ACC112 (cell line): ENCODE results near the gene LAMC3.
"Not testable (repeated sequence)": the region's sequence is repeated elsewhere in the genome, so short reads cannot be mapped to it uniquely, and the experiment has no call there.

Source experiments
- H2AFZ ChIP-seq: fragments of 200-600 bp; sonication (generic); one replicate; pipeline ENCODE4 v1.6.0; 2017; ENCODE audit warnings: antibody characterized with exemption, low read length; ENCODE audit not compliant: unreplicated experiment
- H3K27ac ChIP-seq: fragments of 200-600 bp; sonication (generic); 2 replicates; pipeline ENCODE4 v1.5.1; 2014; ENCODE audit warnings: low read depth, mild to moderate bottlenecking, antibody characterized with exemption, low read length, moderate library complexity
- H3K27me3 ChIP-seq: fragments of 200-600 bp; sonication (generic); 2 replicates; pipeline ENCODE4 v1.6.1; 2014; ENCODE audit warnings: mild to moderate bottlenecking, antibody characterized with exemption, low read length, moderate library complexity, mixed read lengths; ENCODE audit not compliant: insufficient read depth
- H3K36me3 ChIP-seq: fragments of 200-600 bp; sonication (generic); 2 replicates; pipeline ENCODE4 v1.6.1; 2016; ENCODE audit warnings: mild to moderate bottlenecking, antibody characterized with exemption, low read length, moderate library complexity, mixed read lengths; ENCODE audit not compliant: insufficient read depth
- H3K4me1 ChIP-seq: fragments of 200-600 bp; sonication (generic); one replicate; pipeline ENCODE4 v1.6.1; 2016; ENCODE audit warnings: low read length, mixed read lengths; ENCODE audit not compliant: insufficient read depth, unreplicated experiment, control insufficient read depth
- H3K4me3 ChIP-seq: fragments of 200-600 bp; sonication (generic); 2 replicates; pipeline ENCODE4 v1.5.1; 2014; ENCODE audit warnings: mild to moderate bottlenecking, low read depth, low read length
- H3K79me2 ChIP-seq: fragments of 200-600 bp; sonication (generic); one replicate; pipeline ENCODE4 v1.6.0; 2016; ENCODE audit warnings: low read length; ENCODE audit not compliant: control insufficient read depth, unreplicated experiment, insufficient read depth

The LAMC3 gene

GRCh38 chr9:130999245-130999623, 9.7 kb upstream of the LAMC3 start:
- no peak overlapping the region for H2AFZ ChIP-seq
- H3K36me3 ChIP-seq, result no peaks in the 10 kb centered on the region
- no peaks in the 10 kb centered on the region for H3K79me2 ChIP-seq
- peaks cover 14% of the 10 kb centered on the region for H3K27me3 ChIP-seq
- H3K4me3 ChIP-seq, result no peak overlapping the region
- peaks cover 13% of the 10 kb centered on the region for H3K4me1 ChIP-seq
- H3K27ac ChIP-seq, result no peak overlapping the region

GRCh38 chr9:131000526-131000925, 8.4 kb upstream of the LAMC3 start:
- peaks cover 14% of the 10 kb centered on the region for H3K27me3 ChIP-seq
- H3K36me3 ChIP-seq, H3K79me2 ChIP-seq, H3K4me3 ChIP-seq, H3K4me1 ChIP-seq, H2AFZ ChIP-seq, H3K27ac ChIP-seq: not testable (repeated sequence)

GRCh38 chr9:131001021-131001420, 8.0 kb upstream of the LAMC3 start:
- Histone ChIP-seq H3K36me3 (no peaks in the 10 kb centered on the region), H3K4me3 (no peak overlapping the region), H3K79me2 (no peaks in the 10 kb centered on the region), H3K27me3 (peaks cover 14% of the 10 kb centered on the region), H2AFZ (no peak overlapping the region), H3K27ac (no peak overlapping the region), H3K4me1 (no peaks in the 10 kb centered on the region)

DNA sequence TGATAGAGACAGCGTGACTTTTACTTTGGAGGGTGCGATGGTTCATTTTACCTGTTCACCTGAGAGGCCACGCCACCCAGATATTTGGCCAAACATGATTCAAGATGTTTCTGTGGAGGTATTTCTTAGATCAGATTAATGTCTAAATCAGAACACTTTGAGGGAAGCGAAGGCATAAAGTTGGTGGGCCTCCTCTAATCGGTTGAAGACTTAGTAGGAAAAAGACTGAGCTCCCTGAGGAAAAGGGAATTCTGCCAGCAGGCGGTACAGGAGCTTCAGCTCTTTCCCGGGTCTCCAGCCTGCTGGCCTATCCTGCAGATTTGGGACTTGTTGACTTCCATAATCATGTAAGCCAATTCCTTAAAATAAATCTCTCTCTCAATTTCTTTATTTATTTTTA, 7.0 kb upstream of the LAMC3 start:
- Histone ChIP-seq H3K36me3 (no peaks in the 10 kb centered on the region), H3K27ac (no peak overlapping the region), H2AFZ (no peak overlapping the region), H3K27me3 (peaks cover 14% of the 10 kb centered on the region), H3K4me3 (no peak overlapping the region), H3K79me2 (no peaks in the 10 kb centered on the region), H3K4me1 (no peaks in the 10 kb centered on the region)

DNA sequence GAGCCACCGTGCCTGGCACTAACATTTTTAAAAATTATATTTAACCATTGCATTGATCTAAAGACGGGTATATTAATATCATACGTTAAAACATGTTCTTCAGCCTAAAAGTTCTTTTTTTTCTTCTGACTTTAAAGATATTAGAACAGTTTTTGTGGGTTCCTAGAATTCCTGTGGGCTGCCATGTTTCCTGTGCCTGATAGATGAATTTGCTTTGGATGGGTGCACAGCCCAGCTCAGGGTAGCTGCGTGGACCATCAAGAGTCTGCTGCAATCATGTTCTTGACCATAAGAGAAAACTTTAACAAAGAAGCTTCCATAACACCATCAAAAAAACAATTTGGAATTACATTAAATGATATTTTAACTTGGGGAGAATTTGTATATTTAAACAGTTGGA, 2.4 kb upstream of the LAMC3 start:
- H2AFZ ChIP-seq, result no peak overlapping the region
- no peaks in the 10 kb centered on the region for H3K4me1 ChIP-seq
- H3K4me3 ChIP-seq, result no peak overlapping the region
- no peaks in the 10 kb centered on the region for H3K79me2 ChIP-seq
- no peaks in the 10 kb centered on the region for H3K36me3 ChIP-seq
- H3K27me3 ChIP-seq, result peaks cover 11% of the 10 kb centered on the region; the same call in 1 of the 2 replicates
- H3K27ac ChIP-seq, result no peak overlapping the region

DNA sequence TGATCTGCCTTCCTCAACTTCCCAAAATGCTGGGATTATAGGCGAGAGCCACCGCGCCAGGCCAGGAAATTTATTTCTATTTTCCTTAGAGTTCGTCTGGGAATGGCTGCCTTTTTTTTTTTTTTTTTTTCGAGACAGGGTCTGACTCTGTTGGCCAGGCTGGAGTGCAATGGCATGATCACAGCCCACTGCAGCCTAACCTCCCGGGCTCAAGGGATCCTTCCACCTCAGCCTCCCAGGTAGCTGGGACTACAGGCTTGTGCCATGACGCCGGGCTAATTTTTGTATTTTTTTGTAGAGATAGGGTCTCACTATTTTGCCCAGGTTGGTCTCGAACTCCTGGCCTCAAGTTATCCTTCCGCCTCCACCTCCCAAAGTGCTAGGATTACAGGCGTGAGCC, 888 bp upstream of the LAMC3 start:
- Histone ChIP-seq H3K4me1 (no peaks in the 10 kb centered on the region), H3K79me2 (no peaks in the 10 kb centered on the region), H3K4me3 (no peak overlapping the region), H3K27me3 (peaks cover 11% of the 10 kb centered on the region; the same call in 1 of the 2 replicates), H3K27ac (no peak overlapping the region), H3K36me3 (no peaks in the 10 kb centered on the region), H2AFZ (no peak overlapping the region)

- Histone ChIP-seq H3K79me2 (no peaks in the 10 kb centered on the region), H3K27ac (no peak overlapping the region), H3K4me1 (no peaks in the 10 kb centered on the region), H3K27me3 (peaks cover 11% of the 10 kb centered on the region; the same call in 1 of the 2 replicates), H3K4me3 (peak overlapping the region; percentile 70), H3K36me3 (no peaks in the 10 kb centered on the region), H2AFZ (peak overlapping the region; percentile 55)
These were observed 438 bp upstream of the LAMC3 start for GRCh38 chr9:131008563-131008908.

DNA sequence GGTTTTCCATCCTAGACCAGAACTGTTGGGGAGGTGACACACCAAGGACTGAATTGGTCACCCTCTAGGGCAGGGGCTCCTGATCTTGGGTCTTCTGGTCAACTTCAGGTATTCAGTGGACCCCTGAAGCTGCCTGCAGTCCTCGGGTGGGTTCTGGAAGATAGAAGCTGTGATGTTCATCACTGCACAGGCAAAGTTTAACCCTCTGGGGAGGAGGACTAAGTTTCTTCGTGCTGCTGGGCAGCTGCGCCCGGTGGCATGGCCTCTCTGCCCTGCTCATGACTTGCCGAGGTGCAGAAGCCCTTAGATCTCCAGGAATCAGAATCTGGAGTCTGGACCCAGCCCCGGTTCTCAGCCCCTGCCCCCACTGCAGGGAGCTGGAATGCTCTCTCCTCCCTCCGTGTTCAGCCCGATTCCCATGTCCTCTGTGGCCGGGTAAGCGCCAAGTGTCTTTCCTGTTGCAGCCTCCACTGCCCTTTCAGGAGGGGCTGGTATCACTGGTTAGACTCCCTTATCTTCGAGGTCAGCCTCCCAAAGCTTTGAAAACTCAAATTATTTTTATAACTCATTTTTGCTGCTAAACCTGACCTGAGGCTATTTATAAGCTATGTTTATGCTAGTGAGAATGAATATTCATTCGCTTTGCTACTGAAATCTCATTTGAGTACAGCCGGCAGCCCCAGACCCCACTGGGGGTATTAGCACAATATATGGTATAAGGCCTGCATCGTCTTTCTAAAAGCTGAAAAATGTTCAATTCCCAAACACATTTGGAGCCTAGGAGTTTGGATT, 1.7 kb downstream of the LAMC3 start:
- Histone ChIP-seq H3K27ac (no peak overlapping the region), H3K79me2 (no peaks in the 10 kb centered on the region), H3K4me3 (no peak overlapping the region), H3K4me1 (no peaks in the 10 kb centered on the region), H3K36me3 (no peaks in the 10 kb centered on the region), H3K27me3 (peaks cover 11% of the 10 kb centered on the region; the same call in 1 of the 2 replicates), H2AFZ (no peak overlapping the region)

DNA sequence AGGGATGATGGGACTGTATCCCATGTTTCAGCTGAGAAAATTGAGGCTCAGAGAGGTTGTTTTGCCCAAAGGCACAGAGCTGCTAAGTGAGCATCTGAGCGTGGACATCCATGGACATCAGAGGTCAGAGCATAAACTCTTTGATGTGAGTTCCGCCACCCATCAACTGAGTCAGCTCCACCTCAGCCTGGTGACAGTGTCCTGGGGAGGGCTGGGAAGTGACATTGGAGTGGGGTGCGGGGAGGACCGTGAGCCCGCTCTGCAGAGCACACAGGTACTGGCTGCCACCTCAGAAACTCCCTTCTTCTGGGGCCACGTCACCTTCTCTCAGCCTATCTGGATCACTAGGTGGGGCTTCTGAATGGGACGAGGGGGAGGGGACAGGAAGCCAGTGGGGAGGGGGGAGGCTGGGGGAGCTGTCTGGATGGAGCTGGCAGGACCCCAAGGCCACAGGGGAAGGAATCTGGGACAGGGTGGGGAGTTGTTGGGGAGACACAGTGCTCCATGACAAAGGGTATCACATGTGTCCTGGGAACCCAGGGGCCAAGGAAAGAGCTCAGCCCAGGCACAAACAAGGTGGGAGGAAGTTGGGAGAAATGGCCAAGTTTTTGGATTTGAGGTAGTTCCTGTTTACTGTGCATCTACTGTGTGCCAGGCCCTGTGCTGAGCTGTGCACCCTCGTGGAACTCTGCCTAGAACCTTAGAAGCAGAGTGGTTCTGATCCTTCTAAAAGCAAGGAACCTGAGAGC, 2.5 kb downstream of the LAMC3 start:
- Histone ChIP-seq H3K4me3 (no peak overlapping the region), H3K79me2 (no peaks in the 10 kb centered on the region)

DNA sequence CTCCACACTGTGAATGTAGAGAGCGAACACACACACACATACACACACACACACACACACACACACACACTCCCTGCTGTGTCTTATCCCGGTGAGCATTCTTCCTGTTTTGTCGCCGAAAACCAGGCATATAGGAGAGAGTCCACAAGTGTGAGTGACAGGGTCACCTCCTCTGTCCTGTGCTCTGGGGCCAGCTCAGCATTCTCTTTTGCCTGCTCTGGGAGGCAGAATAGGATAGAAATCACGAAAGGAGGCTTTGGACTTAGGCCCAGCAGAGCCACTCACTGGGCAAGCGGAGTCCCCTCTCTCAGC, 3.0 kb downstream of the LAMC3 start:
- Histone ChIP-seq H2AFZ (no peak overlapping the region), H3K27me3 (peaks cover 21% of the 10 kb centered on the region), H3K4me1 (no peaks in the 10 kb centered on the region), H3K36me3 (no peaks in the 10 kb centered on the region), H3K79me2 (no peaks in the 10 kb centered on the region), H3K4me3 (no peak overlapping the region), H3K27ac (no peak overlapping the region)

More for the DNA sequence above, 2.5 kb downstream of the LAMC3 start:
- Histone ChIP-seq H2AFZ (no peak overlapping the region), H3K27me3 (peaks cover 18% of the 10 kb centered on the region), H3K36me3 (no peaks in the 10 kb centered on the region), H3K27ac (no peak overlapping the region), H3K4me1 (no peaks in the 10 kb centered on the region)

- Histone ChIP-seq H2AFZ (no peak overlapping the region), H3K79me2 (no peaks in the 10 kb centered on the region), H3K4me3 (no peak overlapping the region), H3K27ac (no peak overlapping the region), H3K4me1 (no peaks in the 10 kb centered on the region), H3K27me3 (peaks cover 24% of the 10 kb centered on the region), H3K36me3 (no peaks in the 10 kb centered on the region)
These were observed 3.5 kb downstream of the LAMC3 start for GRCh38 chr9:131012396-131012917.
